Mucosa of descending colon (tissue), 3 donors: ENCODE measurements around the gene PHF21B. TPM values are rescaled to one million over a fixed set of nuclear protein-coding genes. Genes with fewer than 3 reads are reported as not detected.

Experiments used
- ATAC-seq: fragments of 200-7000 bp; cut with Tn5 transposase; one replicate; pipeline ENCODE4 v1.9.1; 2020; ENCODE audit warnings: mild to moderate bottlenecking, moderate library complexity
- DNase-seq, 3 donors: peaks; one replicate each; pipeline ENCODE4 v3.0.0-alpha.2; 2020
- H3K36me3 ChIP-seq: fragments of 200-600 bp; one replicate; pipeline ENCODE4 v1.8.0; 2021; ENCODE audit warnings: low read depth, mild to moderate bottlenecking
- H3K4me1 ChIP-seq: fragments of 200-600 bp; one replicate; pipeline ENCODE4 v1.8.0; 2021; ENCODE audit warnings: low read depth, mild to moderate bottlenecking
- H3K4me3 ChIP-seq: fragments of 200-600 bp; one replicate; pipeline ENCODE4 v1.8.0; 2021; ENCODE audit warnings: mild to moderate bottlenecking
- H3K9me3 ChIP-seq: fragments of 200-600 bp; one replicate; pipeline ENCODE4 v1.8.0; 2021; ENCODE audit warnings: mild to moderate bottlenecking
- CTCF ChIP-seq: fragments of 200-600 bp; IDR thresholded peaks from one replicate; pipeline ENCODE4 v1.8.0; 2022; ENCODE audit warnings: antibody characterized with exemption, mild to moderate bottlenecking
- intact Hi-C, 2 donors: fragments of 100-400 bp; cut with DNase I in 1 of 2; cut with micrococcal nuclease in 1 of 2; formaldehyde crosslinking; loops; one replicate each; pipeline versions ENCODE4 v1.11.0 to v1.11.1; 2022; cut with DNase I, micrococcal nuclease
- total RNA-seq, 3 donors: library from RNA; stranded (reverse); fragmentation: NEBNext Ultra II Directional in 2 of 3; extraction: Animal tissue kit (Norgen Biotek cat#: 25700) in 2 of 3; gene quantifications; one replicate each; pipeline versions ENCODE4 v1.2.1 to v1.2.4, GENCODE V29; 2021 to 2023
- donor health status: DM: no; HTN: no; CAD: no; lungs with moderate emphysema.
- donor health status: DM: no; HTN: no; CAD: no.
- donor health status: DM: no; HTN: yes; CAD: no.

The PHF21B gene
- total RNA-seq, 3 donors from 2014 or later: 0.41 TPM; not detected in 2

GRCh38 chr22:44845191-44845590 lies 164.6 kb downstream of the PHF21B start:
- TF ChIP-seq CTCF: no peak
- DNase-seq (no peak), ATAC-seq (no peak)
- peaks cover 6% of the 10 kb centered on the region for H3K9me3 ChIP-seq
- no peaks in the 10 kb centered on the region for H3K36me3 ChIP-seq
- no peaks in the 10 kb centered on the region for H3K4me1 ChIP-seq
- intact Hi-C loops: no loop called here
- H3K4me3 ChIP-seq: no peak overlapping the region

GRCh38 chr22:44842417-44842816 lies 167.4 kb downstream of the PHF21B start:
- intact Hi-C loops: no loop called here
- Histone ChIP-seq H3K36me3 (no peaks in the 10 kb centered on the region), H3K9me3 (peaks cover 6% of the 10 kb centered on the region), H3K4me1 (no peaks in the 10 kb centered on the region), H3K4me3 (no peak overlapping the region)
- no peak for TF ChIP-seq CTCF
- DNase-seq (no peak), ATAC-seq (no peak)

- no peaks in the 10 kb centered on the region for H3K36me3 ChIP-seq
Observed at GRCh38 chr22:44840611-44841322, 169.0 kb downstream of the PHF21B start.

GRCh38 chr22:44839721-44840120 lies 170.1 kb downstream of the PHF21B start:
- H3K4me1 ChIP-seq: no peaks in the 10 kb centered on the region
- intact Hi-C loops: no loop called here
- TF ChIP-seq CTCF: no peak
- no peak for DNase-seq
- H3K9me3 ChIP-seq: peaks cover 14% of the 10 kb centered on the region
- no peaks in the 10 kb centered on the region for H3K36me3 ChIP-seq
- H3K4me3 ChIP-seq: no peak overlapping the region
- ATAC-seq: no peak

More at GRCh38 chr22:44840611-44841322, 169.0 kb downstream of the PHF21B start:
- TF ChIP-seq CTCF: no peak
- intact Hi-C loops: no loop called here
- H3K4me3 ChIP-seq: no peak overlapping the region
- H3K4me1 ChIP-seq: no peaks in the 10 kb centered on the region
- DNase-seq (no peak), ATAC-seq (no peak)
- peaks cover 6% of the 10 kb centered on the region for H3K9me3 ChIP-seq

GRCh38 chr22:44839061-44839460 lies 170.7 kb downstream of the PHF21B start:
- peaks cover 15% of the 10 kb centered on the region for H3K9me3 ChIP-seq
- no peak for TF ChIP-seq CTCF
- H3K4me1 ChIP-seq: no peaks in the 10 kb centered on the region
- no peaks in the 10 kb centered on the region for H3K36me3 ChIP-seq
- DNase-seq (no peak), ATAC-seq (no peak)
- H3K4me3 ChIP-seq: no peak overlapping the region
- intact Hi-C loops: no loop called here
